H1 (cell line): ENCODE measurements around the gene WDSUB1.

Experiments used
- JUN ChIP-seq: IDR thresholded peaks from 2 replicates; pipeline ENCODE4 v1.6.1; 2011; ENCODE audit warnings: low read depth, mild to moderate bottlenecking, improper control_type of control experiment, low read length
- SIX5 ChIP-seq: IDR thresholded peaks from 2 replicates; pipeline ENCODE4 v1.6.1; 2011; ENCODE audit warnings: mild to moderate bottlenecking, low read depth, low read length
- TAF1 ChIP-seq: IDR thresholded peaks from 2 replicates; pipeline ENCODE4 v1.6.1; 2011; ENCODE audit warnings: mild to moderate bottlenecking, low read depth, low read length
- ZNF274 ChIP-seq: IDR thresholded peaks from 2 replicates; pipeline ENCODE4 v1.7.0; 2012; ENCODE audit warnings: low read length, borderline replicate concordance; ENCODE audit errors: extremely low read depth

DNA sequence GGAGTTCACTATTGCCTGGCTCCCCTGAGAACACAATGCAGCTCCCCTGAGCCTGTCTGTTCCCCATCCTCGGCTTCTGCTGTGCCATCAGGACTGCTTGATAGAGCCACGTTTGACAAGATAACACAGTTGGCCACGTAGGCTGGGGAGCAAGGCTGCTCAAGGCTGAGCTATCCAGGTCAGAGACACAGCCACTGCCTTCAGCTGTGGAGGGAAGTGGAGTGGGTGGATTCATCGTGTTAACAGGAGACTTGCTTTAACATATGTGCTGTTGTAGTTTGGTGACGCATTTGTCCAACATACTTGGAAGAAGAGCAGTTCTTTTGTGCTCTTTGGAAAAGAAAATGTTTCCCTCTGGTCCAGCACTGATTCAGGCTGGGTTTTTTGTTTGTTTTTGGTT lies 68.8 kb downstream of the WDSUB1 start:
- TF ChIP-seq ZNF274 = no peak
- TF ChIP-seq SIX5 = no peak
- no peak for TF ChIP-seq JUN
- TF ChIP-seq TAF1 = no peak
